Stimulated activated CD8-positive, alpha-beta memory T cell treated with anti-CD3 and anti-CD28 coated beads, Interleukin-15, amount 100 ng/mL, for 1 hour (primary cell): ENCODE data around the gene CDCA5.

Experiments
- DNase-seq: peaks from one replicate; pipeline ENCODE4 v3.0.0-alpha.2; 2020; ENCODE audit warnings: low read depth

CDCA5 gene

GRCh38 chr11:65071907-65072630 is 11.8 kb downstream of the CDCA5 start:
- no peak for DNase-seq

- DNase-seq: no peak
Observed at GRCh38 chr11:65069217-65069616, 14.6 kb downstream of the CDCA5 start.

GRCh38 chr11:65067446-65067845 is 16.4 kb downstream of the CDCA5 start:
- DNase-seq: no peak

- DNase-seq: no peak
Observed at GRCh38 chr11:65066805-65067291, 17.0 kb downstream of the CDCA5 start.

- no peak for DNase-seq
Observed at GRCh38 chr11:65066315-65066714, 17.5 kb downstream of the CDCA5 start.

GRCh38 chr11:65065851-65066250 is 18.0 kb downstream of the CDCA5 start:
- DNase-seq: no peak

- no peak for DNase-seq
Observed at GRCh38 chr11:65064847-65065240, 19.0 kb downstream of the CDCA5 start.

GRCh38 chr11:65063532-65063931 is 20.3 kb downstream of the CDCA5 start:
- DNase-seq: no peak

- DNase-seq: no peak
Observed at GRCh38 chr11:65060913-65061408, 22.9 kb downstream of the CDCA5 start.

- no peak for DNase-seq
Observed at GRCh38 chr11:65059959-65060824, 23.6 kb downstream of the CDCA5 start.

- no peak for DNase-seq
Observed at GRCh38 chr11:65059523-65059922, 24.3 kb downstream of the CDCA5 start.

GRCh38 chr11:65058419-65059054 is 25.3 kb downstream of the CDCA5 start, which contains the start of gene NAALADL1:
Gene NAALADL1 (minus strand): TSS chr11:65058553. CDS start chr11:65058521, 32 bp downstream.
- DNase-seq: no peak

- no peak for DNase-seq
Observed at GRCh38 chr11:65058012-65058411, 25.8 kb downstream of the CDCA5 start.

GRCh38 chr11:65057526-65057925 is 26.3 kb downstream of the CDCA5 start:
- no peak for DNase-seq

GRCh38 chr11:65056999-65057398 is 26.8 kb downstream of the CDCA5 start:
- no peak for DNase-seq

- no peak for DNase-seq
Observed at GRCh38 chr11:65055538-65055937, 28.3 kb downstream of the CDCA5 start.

- DNase-seq: no peak
Observed at GRCh38 chr11:65053827-65054508, 29.9 kb downstream of the CDCA5 start.

GRCh38 chr11:65051398-65051858 is 32.4 kb downstream of the CDCA5 start:
- DNase-seq: no peak

- DNase-seq: no peak
Observed at GRCh38 chr11:65047581-65048422, 36.0 kb downstream of the CDCA5 start.

- no peak for DNase-seq
Observed at GRCh38 chr11:65045728-65046127, 38.1 kb downstream of the CDCA5 start.

GRCh38 chr11:65045061-65045460 is 38.8 kb downstream of the CDCA5 start:
- no peak for DNase-seq
